NCI-H526 treated with DMSO at 0.1 percent for 48 hours (cell line): ENCODE data around the gene ITGBL1.

Source experiments
- DNase-seq: peaks from one replicate; lab custom pipeline; 2025; lab: John Stamatoyannopoulos, UW

The ITGBL1 gene

GRCh38 chr13:101628900-101629299, 176.4 kb downstream of the ITGBL1 start:
- no peak for DNase-seq

GRCh38 chr13:101631395-101631794, 178.9 kb downstream of the ITGBL1 start:
- no peak for DNase-seq

- DNase-seq, result no peak
These were observed 181.7 kb downstream of the ITGBL1 start for GRCh38 chr13:101634142-101634541.

- DNase-seq, result no peak
These were observed 187.2 kb downstream of the ITGBL1 start for GRCh38 chr13:101639711-101640110.

GRCh38 chr13:101640788-101641400, 188.4 kb downstream of the ITGBL1 start:
- no peak for DNase-seq

- no peak for DNase-seq
These were observed 193.4 kb downstream of the ITGBL1 start for GRCh38 chr13:101645871-101646270.

- DNase-seq, result no peak
These were observed 195.3 kb downstream of the ITGBL1 start for GRCh38 chr13:101647760-101648159.

- DNase-seq, result no peak
These were observed 196.5 kb downstream of the ITGBL1 start for GRCh38 chr13:101648766-101649487.

- no peak for DNase-seq
These were observed 197.1 kb downstream of the ITGBL1 start for GRCh38 chr13:101649488-101650126.

GRCh38 chr13:101654883-101655282, 202.4 kb downstream of the ITGBL1 start:
- DNase-seq, result no peak

- no peak for DNase-seq
These were observed 203.0 kb downstream of the ITGBL1 start for GRCh38 chr13:101655435-101655834.

GRCh38 chr13:101660711-101661110, 208.2 kb downstream of the ITGBL1 start:
- no peak for DNase-seq

- DNase-seq, result no peak
These were observed 209.4 kb downstream of the ITGBL1 start for GRCh38 chr13:101661839-101662238.

GRCh38 chr13:101673360-101674105, 221.1 kb downstream of the ITGBL1 start:
- no peak for DNase-seq

GRCh38 chr13:101681834-101682233, 229.4 kb downstream of the ITGBL1 start:
- no peak for DNase-seq

- no peak for DNase-seq
These were observed 233.5 kb downstream of the ITGBL1 start for GRCh38 chr13:101686003-101686402.

GRCh38 chr13:101690871-101691270, 238.4 kb downstream of the ITGBL1 start:
- no peak for DNase-seq

- no peak for DNase-seq
These were observed 238.9 kb downstream of the ITGBL1 start for GRCh38 chr13:101691341-101691860.

- DNase-seq, result no peak
These were observed 243.5 kb downstream of the ITGBL1 start for GRCh38 chr13:101695870-101696516.

- DNase-seq, result no peak
These were observed 245.3 kb downstream of the ITGBL1 start for GRCh38 chr13:101697745-101698144.

GRCh38 chr13:101698400-101698799, 245.9 kb downstream of the ITGBL1 start:
- no peak for DNase-seq

GRCh38 chr13:101700598-101700997, 248.1 kb downstream of the ITGBL1 start:
- DNase-seq, result no peak
